Renal cortical epithelial cell (primary cell): ENCODE measurements around the gene KRTAP10-7. TPM values are rescaled to one million over a fixed set of nuclear protein-coding genes. Genes with fewer than 3 reads are reported as not detected.
"Not testable (repeated sequence)": the region's sequence is repeated elsewhere in the genome, so short reads cannot be mapped to it uniquely, and the experiment has no call there.

Source experiments
- DNase-seq: peaks from one replicate; pipeline ENCODE4 v3.0.0-alpha.2; 2011; ENCODE audit warnings: low read depth
- total RNA-seq: library from RNA; depleted of rRNA; stranded (reverse); fragments of >200 nt; gene quantifications from 2 replicates; pipeline ENCODE4 v1.2.3, GENCODE V29; 2014

KRTAP10-7 gene
- total RNA-seq, 1 donor from 2014 or later = not detected

- no peak for DNase-seq
Observed at GRCh38 chr21:44590311-44590721, 10.1 kb upstream of the KRTAP10-7 start.

- not testable (repeated sequence) for DNase-seq
Observed at GRCh38 chr21:44590897-44591800, 9.2 kb upstream of the KRTAP10-7 start.

- not testable (repeated sequence) for DNase-seq
Observed at GRCh38 chr21:44591801-44592130, 8.6 kb upstream of the KRTAP10-7 start.

GRCh38 chr21:44592446-44593311, 7.7 kb upstream of the KRTAP10-7 start, which contains the start of gene KRTAP10-6:
KRTAP10-6 (minus strand) TSS chr21:44592505; CDS start chr21:44592484, 21 bp downstream.
- DNase-seq = no peak

GRCh38 chr21:44593598-44594405, 6.6 kb upstream of the KRTAP10-7 start:
- no peak for DNase-seq

GRCh38 chr21:44594406-44594916, 5.9 kb upstream of the KRTAP10-7 start:
- DNase-seq = no peak

GRCh38 chr21:44595524-44595923, 4.9 kb upstream of the KRTAP10-7 start:
- no peak for DNase-seq

- DNase-seq = peak; percentile 9
Observed at GRCh38 chr21:44596068-44596725, 4.2 kb upstream of the KRTAP10-7 start.

GRCh38 chr21:44598061-44598460, 2.3 kb upstream of the KRTAP10-7 start:
- no peak for DNase-seq

GRCh38 chr21:44599264-44600029, 950 bp upstream of the KRTAP10-7 start:
- DNase-seq = no peak

GRCh38 chr21:44601091-44601490, 694 bp downstream of the KRTAP10-7 start:
- not testable (repeated sequence) for DNase-seq

- no peak for DNase-seq
Observed at GRCh38 chr21:44601596-44602462, 1.4 kb downstream of the KRTAP10-7 start.

- no peak for DNase-seq
Observed at GRCh38 chr21:44602463-44602850, 2.1 kb downstream of the KRTAP10-7 start.

- DNase-seq = no peak
Observed at GRCh38 chr21:44603109-44603875, 2.9 kb downstream of the KRTAP10-7 start.

GRCh38 chr21:44603911-44604310, 3.5 kb downstream of the KRTAP10-7 start:
- DNase-seq = no peak

- DNase-seq = no peak
Observed at GRCh38 chr21:44606495-44606894, 6.1 kb downstream of the KRTAP10-7 start.

GRCh38 chr21:44609193-44609592, 8.8 kb downstream of the KRTAP10-7 start:
- no peak for DNase-seq

- not testable (repeated sequence) for DNase-seq
Observed at GRCh38 chr21:44610157-44610843, 9.9 kb downstream of the KRTAP10-7 start.
